Gastrocnemius medialis (tissue), 4 donors: Measurements from ENCODE around the gene CYLD.

ENCODE experiments used
- CTCF ChIP-seq, 5 experiments: fragments of 450-650 bp in 3 of 5; fragments of 200-600 bp in 2 of 5; sonication (generic) in 2 of 5; IDR thresholded peaks in 4 of 5; conservative IDR thresholded peaks in 1 of 5; 1 replicate in 4 of 5; 2 replicates in 1 of 5; pipeline ENCODE4 v1.5.1; 2016 to 2019; ENCODE audit warnings: antibody characterized with exemption in 5 of 5, mild to moderate bottlenecking in 3 of 5, moderate library complexity in 3 of 5
- POLR2A ChIP-seq, 2 donors: fragments of 450-650 bp; IDR thresholded peaks; one replicate each; pipeline ENCODE4 v1.6.1; 2017; ENCODE audit warnings: antibody characterized with exemption in 2 of 2, mild to moderate bottlenecking in 2 of 2, moderate library complexity in 2 of 2

DNA sequence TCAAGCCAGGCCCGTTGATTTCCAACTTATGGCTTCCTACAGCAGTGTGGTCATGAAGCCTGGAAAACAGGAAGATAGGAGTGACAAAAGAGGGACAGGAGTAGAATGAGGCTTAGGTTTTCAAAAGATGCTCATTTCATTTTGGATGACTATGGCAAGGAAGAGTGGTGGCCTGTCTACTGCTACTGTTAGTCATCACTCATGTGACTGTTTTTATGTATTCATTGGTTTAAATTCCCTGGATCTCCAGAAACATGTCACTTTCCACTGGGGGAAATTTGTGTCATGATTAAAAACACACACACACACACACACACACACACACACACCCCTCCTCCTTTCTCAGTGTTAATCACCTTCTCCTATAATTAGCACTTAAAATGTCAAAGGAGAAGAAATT lies 1.1 kb upstream of the CYLD start:
- no peak for TF ChIP-seq POLR2A (IDR thresholded peaks at IDR 0.05)
- no peak for TF ChIP-seq CTCF (IDR thresholded peaks at IDR 0.05 in 4 of 5, conservative IDR thresholded peaks at IDR 0.05 in 1 of 5)
